ENCODE results near the gene IMPACT.

The IMPACT gene

GRCh38 chr18:24460388-24460787 is 33.9 kb downstream of the IMPACT start, which contains the start of gene HRH4:
TSS of gene HRH4 (plus strand) at chr18:24460637. CDS start at chr18:24460729, 92 bp downstream.
- no peak within 1 kb of the TSS for H3K4me3 ChIP-seq (replicated peaks; ENCODE audit: low read depth, low read length)
- no peak for DNase-seq (ENCODE audit: low read depth)
- TF ChIP-seq CTCF (IDR thresholded peaks at IDR 0.05; ENCODE audit: low read length, missing control alignments): no peak

- H3K4me3 ChIP-seq (replicated peaks; ENCODE audit: low read depth, low read length): no peak overlapping the region
- no peak for TF ChIP-seq CTCF (IDR thresholded peaks at IDR 0.05; ENCODE audit: low read length, missing control alignments)
Measured at GRCh38 chr18:24461996-24462395, 35.5 kb downstream of the IMPACT start.

GRCh38 chr18:24462838-24463775 is 36.6 kb downstream of the IMPACT start:
- TF ChIP-seq CTCF (IDR thresholded peaks at IDR 0.05; ENCODE audit: low read length, missing control alignments): no peak
- no peak overlapping the region for H3K4me3 ChIP-seq (replicated peaks; ENCODE audit: low read depth, low read length)
- no peak for DNase-seq (ENCODE audit: low read depth)

More at GRCh38 chr18:24461996-24462395, 35.5 kb downstream of the IMPACT start:
- DNase-seq (ENCODE audit: low read depth): no peak

- no peak for TF ChIP-seq CTCF (IDR thresholded peaks at IDR 0.05; ENCODE audit: low read length, missing control alignments)
- no peak overlapping the region for H3K4me3 ChIP-seq (replicated peaks; ENCODE audit: low read depth, low read length)
- DNase-seq (ENCODE audit: low read depth): no peak
Measured at GRCh38 chr18:24465486-24465885, 39.0 kb downstream of the IMPACT start.

GRCh38 chr18:24466771-24467170 is 40.3 kb downstream of the IMPACT start:
- H3K4me3 ChIP-seq (replicated peaks; ENCODE audit: low read depth, low read length): no peak overlapping the region
- DNase-seq (ENCODE audit: low read depth): no peak
- no peak for TF ChIP-seq CTCF (IDR thresholded peaks at IDR 0.05; ENCODE audit: low read length, missing control alignments)

- DNase-seq (ENCODE audit: low read depth): no peak
- no peak overlapping the region for H3K4me3 ChIP-seq (replicated peaks; ENCODE audit: low read depth, low read length)
- TF ChIP-seq CTCF (IDR thresholded peaks at IDR 0.05; ENCODE audit: low read length, missing control alignments): no peak
Measured at GRCh38 chr18:24470022-24470618, 43.6 kb downstream of the IMPACT start.
